Raji (cell line): ENCODE measurements around the gene TAS1R3.

Experiments used
- POLR2A ChIP-seq: IDR thresholded peaks from 2 replicates; pipeline ENCODE4 v1.6.1; 2011; ENCODE audit warnings: low read depth, low read length, control low read depth; ENCODE audit not compliant: insufficient read depth

The TAS1R3 gene

DNA sequence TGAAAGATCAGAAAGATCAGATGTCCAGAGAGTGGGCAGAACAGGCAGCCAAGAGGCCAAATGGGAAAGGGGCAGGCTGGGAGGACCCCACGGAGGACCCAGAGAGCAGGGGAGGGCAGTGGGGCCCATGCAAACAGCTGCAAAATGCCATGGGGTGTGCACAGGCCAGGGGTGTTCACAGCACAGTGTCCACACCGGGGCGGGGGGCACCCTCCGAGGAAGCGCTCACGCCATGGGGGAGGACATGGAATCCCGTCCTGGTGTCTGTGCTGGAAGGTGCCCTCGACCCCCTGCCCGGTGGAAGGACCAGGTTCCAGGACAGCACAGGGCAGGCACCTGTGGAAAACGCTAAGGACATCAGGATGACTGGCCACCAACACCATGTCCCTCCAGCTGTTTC is 8.1 kb upstream of the TAS1R3 start:
- no peak for TF ChIP-seq POLR2A

DNA sequence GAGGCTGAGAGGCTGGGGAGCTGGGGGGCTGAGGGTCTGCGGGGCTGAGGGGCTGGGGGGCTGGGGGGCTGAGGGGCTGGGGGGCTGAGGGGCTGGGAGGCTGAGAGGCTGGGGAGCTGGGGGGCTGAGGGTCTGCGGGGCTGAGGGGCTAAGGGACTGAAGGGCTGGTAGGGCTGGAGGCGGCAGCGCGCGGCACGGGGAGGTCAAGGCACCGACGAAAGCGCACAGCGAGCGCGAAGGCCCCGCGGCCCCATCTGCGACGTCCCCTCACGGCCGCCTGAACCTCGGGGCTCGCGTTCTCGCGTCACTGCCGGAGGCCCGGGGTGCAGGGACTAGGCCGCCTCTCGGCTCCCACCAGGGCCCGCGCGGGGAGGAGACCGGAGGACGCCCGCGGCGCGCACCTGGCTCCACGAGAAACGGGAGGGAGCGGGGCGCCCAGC is 7.0 kb upstream of the TAS1R3 start:
- no peak for TF ChIP-seq POLR2A

DNA sequence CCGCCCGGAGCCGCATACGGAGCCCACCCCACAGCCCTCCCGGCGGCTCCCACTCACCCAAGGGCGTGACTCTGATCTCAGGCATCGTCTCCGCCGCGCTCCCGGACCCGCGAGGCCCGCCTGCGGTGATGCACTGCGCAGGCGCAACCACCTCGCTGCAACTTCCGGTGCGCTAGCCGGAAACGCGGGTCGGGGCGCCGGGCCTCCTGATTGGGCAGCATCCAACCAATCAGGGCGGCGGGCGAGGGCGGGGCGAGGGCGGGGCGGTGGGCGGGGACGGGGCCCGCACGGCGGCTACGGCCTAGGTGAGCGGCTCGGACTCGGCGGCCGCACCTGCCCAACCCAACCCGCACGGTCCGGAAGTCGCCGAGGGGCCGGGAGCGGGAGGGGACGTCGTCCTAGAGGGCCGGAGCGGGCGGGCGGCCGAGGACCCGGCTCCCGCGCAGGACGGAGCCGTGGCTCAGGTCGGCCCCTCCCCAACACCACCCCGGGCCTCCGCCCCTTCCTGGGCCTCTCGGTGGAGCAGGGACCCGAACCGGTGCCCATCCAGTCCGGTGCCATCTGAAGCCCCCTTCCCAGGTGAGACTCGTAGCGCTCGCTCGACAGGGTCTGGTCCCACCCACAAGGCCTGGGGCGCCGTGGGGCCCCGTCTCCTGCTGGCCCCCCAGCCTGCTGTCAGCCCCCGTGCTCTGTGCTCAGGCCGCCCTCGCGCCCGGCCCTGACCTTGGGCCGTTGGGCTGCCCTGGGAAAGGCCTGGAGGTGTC is 6.4 kb upstream of the TAS1R3 start, which contains the start of the genes CPTP and INTS11:
Gene CPTP (plus strand): TSS at position 279 of the 764 bp plus-strand sequence. CDS start 2,109 bp downstream, outside the sequence.
Gene INTS11 (minus strand): TSS at position 137 of the 764 bp plus-strand sequence. CDS start 52 bp downstream, at position 85.
- peak; percentile 95 for TF ChIP-seq POLR2A

DNA sequence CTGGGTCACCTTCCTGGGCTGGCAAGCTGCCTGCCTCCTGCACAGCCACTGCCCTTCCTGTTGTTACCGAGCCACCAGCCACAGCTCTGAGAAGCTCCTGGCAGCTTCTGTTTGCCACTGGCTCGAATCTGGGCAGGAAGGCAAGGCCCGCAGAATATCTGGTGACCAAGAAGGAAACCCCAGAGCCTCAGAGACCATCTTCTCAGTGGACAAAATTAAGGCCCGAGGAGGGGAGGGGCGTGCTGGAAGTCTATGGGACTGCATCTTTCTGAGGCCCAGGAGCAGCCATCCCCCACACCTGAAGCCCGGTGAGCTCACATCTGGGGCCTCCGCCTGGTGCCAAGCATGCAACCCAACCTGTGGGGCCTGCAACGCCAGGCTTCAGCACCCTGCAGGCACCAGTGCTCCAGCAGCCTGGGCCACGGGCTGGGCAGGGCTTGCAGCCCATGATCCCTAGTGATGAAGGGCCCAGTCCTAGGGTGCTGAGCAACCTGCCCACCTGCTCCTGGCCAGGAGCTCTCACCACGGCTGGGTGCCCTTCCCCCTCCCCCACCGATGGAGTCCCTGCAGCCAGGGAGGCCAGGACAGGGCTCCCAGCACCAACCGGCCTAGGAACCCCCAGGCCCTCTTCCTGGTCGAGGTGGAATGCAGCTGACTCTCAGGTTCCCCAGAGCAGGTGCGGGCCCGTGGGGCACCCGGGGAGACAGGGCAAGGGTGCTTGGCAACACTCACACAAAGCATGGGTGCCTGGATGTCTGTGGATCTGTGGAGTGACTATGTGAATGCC is 5.6 kb upstream of the TAS1R3 start:
- TF ChIP-seq POLR2A: no peak

DNA sequence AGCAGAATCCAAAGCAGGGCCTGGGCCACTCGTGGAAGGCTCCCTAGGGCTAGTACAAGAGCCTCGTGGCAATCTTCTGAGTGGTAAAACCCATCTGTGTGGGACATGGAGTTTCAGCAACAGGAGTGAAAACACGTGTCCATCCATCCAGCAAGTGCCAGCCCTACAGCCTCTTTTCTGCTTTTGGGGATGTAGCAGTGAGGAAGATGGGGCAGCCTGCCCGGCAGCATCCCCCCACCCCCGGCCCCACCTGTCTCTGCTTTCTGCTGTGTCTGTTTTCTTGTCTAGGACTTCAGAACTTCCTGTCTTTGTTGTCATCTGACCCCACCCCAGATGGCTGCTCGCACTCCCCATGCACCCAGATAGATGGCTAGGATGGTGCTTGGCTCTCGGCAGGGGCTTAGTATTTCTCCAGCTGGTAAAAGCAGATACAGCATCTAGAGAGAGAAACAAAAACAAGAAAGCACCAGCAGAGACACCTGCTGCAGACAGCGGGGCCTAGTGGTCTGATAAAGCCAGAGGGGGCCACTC is 4.9 kb upstream of the TAS1R3 start:
- no peak for TF ChIP-seq POLR2A

DNA sequence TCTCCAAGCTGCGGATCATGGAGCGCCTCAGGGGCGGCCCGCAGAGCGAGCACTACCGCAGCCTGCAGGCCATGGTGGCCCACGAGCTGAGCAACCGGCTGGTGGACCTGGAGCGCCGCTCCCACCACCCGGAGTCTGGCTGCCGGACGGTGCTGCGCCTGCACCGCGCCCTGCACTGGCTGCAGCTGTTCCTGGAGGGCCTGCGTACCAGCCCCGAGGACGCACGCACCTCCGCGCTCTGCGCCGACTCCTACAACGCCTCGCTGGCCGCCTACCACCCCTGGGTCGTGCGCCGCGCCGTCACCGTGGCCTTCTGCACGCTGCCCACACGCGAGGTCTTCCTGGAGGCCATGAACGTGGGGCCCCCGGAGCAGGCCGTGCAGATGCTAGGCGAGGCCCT is 3.8 kb upstream of the TAS1R3 start:
- TF ChIP-seq POLR2A: no peak

DNA sequence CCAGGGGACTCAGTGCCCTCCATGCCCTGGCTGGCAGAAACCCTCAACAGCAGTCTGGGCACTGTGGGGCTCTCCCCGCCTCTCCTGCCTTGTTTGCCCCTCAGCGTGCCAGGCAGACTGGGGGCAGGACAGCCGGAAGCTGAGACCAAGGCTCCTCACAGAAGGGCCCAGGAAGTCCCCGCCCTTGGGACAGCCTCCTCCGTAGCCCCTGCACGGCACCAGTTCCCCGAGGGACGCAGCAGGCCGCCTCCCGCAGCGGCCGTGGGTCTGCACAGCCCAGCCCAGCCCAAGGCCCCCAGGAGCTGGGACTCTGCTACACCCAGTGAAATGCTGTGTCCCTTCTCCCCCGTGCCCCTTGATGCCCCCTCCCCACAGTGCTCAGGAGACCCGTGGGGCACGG is 2.8 kb upstream of the TAS1R3 start:
- no peak for TF ChIP-seq POLR2A

DNA sequence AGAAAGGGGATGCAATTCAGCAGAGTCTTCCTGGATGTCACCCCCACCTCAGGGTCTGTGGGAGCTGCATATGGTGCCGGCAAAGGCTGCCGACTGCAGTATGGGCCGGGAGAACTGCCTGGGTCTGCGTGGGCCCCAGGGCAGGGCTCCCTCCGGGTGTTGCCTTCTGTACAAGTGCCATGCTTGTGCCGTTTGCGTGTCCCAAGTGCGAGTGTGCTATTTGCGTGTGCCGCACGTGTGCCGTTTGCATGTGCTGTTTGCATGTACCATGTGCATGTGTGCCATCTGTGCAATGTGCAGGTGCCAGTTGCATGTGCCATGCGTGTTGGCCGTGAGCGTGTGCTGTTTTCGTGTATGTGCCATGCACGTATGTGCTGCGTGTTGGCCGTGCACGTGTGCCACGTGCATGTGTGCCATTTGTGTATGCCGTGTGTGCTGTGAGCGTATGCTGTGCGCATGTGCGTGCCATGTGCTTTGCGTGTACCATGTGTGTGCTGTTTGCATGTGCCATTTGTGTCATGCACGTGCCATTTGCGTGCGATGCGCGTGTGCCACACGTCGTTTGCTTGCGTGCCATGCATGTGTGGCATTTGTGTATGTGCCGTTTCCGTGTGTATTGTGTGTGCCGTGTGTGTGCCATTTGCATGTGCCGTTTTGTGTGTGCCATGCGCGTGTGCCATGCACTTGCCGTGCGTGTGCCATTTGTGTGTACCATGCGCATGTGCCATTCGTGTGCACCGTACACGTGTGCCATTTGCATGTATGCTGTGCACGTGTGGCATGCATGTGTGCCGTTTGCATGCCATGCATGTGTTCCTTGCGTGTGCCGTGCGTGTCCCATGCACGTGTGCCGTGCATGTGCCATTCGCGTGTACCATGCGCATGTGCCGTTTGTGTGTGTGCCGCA is 1.5 kb upstream of the TAS1R3 start:
- TF ChIP-seq POLR2A: peak; percentile 44

DNA sequence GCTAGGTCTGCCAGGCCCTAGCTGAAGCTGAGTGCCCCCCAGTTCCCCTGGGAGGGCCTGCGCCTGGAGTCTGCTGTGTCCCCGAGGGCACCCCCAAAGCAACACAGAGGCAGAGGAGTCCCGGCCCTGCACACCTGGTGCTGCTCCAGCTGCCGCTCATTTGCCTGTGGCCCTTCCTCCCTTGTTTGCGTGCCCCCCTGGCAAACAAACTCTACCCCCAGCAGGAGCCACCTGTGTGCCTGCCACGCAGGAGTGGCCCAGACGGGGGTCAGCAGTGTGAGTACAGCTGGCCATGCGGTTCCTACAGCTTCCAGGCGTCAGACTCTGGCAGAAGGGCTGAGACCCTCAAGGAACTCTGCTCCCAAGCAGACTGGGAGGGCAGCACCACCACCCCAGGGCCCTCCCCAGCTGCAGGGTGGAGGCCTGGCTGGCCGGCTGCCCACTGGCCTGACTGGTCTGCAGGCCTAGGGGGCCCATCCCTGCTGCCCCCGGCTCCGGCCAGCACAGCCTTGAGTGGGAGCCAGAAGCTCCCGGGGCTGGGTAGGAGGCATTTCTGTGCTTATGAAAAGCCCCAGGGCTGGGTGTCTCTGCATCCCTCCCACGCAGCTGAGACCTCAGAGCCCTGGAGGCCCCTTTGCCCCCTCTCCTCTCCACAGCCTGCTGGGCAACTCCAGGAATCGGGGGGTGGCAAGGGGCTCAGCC is 563 bp upstream of the TAS1R3 start:
- peak; percentile 16; the same call in 1 of the 2 replicates for TF ChIP-seq POLR2A

DNA sequence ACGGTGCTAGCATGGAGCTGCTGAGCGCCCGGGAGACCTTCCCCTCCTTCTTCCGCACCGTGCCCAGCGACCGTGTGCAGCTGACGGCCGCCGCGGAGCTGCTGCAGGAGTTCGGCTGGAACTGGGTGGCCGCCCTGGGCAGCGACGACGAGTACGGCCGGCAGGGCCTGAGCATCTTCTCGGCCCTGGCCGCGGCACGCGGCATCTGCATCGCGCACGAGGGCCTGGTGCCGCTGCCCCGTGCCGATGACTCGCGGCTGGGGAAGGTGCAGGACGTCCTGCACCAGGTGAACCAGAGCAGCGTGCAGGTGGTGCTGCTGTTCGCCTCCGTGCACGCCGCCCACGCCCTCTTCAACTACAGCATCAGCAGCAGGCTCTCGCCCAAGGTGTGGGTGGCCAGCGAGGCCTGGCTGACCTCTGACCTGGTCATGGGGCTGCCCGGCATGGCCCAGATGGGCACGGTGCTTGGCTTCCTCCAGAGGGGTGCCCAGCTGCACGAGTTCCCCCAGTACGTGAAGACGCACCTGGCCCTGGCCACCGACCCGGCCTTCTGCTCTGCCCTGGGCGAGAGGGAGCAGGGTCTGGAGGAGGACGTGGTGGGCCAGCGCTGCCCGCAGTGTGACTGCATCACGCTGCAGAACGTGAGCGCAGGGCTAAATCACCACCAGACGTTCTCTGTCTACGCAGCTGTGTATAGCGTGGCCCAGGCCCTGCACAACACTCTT is 1.1 kb downstream of the TAS1R3 start:
- TF ChIP-seq POLR2A: no peak

DNA sequence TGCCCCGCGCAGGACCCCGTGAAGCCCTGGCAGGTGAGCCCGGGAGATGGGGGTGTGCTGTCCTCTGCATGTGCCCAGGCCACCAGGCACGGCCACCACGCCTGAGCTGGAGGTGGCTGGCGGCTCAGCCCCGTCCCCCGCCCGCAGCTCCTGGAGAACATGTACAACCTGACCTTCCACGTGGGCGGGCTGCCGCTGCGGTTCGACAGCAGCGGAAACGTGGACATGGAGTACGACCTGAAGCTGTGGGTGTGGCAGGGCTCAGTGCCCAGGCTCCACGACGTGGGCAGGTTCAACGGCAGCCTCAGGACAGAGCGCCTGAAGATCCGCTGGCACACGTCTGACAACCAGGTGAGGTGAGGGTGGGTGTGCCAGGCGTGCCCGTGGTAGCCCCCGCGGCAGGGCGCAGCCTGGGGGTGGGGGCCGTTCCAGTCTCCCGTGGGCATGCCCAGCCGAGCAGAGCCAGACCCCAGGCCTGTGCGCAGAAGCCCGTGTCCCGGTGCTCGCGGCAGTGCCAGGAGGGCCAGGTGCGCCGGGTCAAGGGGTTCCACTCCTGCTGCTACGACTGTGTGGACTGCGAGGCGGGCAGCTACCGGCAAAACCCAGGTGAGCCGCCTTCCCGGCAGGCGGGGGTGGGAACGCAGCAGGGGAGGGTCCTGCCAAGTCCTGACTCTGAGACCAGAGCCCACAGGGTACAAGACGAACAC is 1.8 kb downstream of the TAS1R3 start:
- TF ChIP-seq POLR2A: no peak

DNA sequence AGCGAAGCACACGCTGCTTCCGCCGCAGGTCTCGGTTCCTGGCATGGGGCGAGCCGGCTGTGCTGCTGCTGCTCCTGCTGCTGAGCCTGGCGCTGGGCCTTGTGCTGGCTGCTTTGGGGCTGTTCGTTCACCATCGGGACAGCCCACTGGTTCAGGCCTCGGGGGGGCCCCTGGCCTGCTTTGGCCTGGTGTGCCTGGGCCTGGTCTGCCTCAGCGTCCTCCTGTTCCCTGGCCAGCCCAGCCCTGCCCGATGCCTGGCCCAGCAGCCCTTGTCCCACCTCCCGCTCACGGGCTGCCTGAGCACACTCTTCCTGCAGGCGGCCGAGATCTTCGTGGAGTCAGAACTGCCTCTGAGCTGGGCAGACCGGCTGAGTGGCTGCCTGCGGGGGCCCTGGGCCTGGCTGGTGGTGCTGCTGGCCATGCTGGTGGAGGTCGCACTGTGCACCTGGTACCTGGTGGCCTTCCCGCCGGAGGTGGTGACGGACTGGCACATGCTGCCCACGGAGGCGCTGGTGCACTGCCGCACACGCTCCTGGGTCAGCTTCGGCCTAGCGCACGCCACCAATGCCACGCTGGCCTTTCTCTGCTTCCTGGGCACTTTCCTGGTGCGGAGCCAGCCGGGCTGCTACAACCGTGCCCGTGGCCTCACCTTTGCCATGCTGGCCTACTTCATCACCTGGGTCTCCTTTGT is 2.6 kb downstream of the TAS1R3 start:
- no peak for TF ChIP-seq POLR2A

DNA sequence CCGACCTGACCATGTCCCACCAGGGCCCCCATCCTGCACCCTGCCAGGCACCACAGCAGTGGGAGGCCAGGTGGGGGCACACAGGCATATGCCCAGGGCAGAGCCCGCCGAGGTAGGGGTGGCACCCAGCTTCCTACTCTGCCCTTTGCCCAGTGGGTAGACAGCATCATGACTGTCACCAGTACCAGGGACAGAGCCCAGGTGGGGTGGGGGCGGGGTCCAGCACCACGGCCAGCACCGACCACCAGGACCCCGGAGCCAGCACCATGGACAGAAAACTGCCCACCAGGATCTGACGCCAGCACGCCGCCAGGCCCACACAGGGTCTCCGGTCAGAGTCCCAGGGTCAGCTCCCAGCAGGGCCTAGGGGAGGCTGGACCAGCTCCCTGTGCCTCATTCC is 3.8 kb downstream of the TAS1R3 start:
- TF ChIP-seq POLR2A: no peak

DNA sequence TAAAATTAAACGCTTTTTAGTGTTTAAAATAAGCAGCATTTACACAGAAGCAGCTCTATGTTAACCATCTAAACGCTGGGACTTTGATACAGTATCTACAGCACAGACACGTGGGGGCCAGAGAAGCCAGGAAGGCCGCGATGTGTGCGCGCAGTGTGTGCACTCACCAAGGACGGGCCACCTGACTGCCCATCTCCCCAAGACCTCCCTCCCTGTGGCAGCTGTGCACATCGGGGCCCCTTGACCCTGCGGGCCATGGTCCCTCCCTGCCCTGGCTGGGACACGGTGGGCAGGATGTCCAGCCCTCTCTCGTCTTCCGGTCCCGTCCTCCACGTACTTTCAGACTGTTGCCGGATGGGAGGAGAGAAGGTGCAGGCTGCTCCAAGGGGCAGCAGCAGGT is 4.2 kb downstream of the TAS1R3 start:
- TF ChIP-seq POLR2A: no peak
